ENCODE results near the gene GBP6. TPM values are rescaled to one million over a fixed set of nuclear protein-coding genes. Genes with fewer than 3 reads are reported as not detected.
"Not testable (repeated sequence)": the region's sequence is repeated elsewhere in the genome, so short reads cannot be mapped to it uniquely, and the experiment has no call there.

The GBP6 gene
- total RNA-seq, 1 donor from 2014 or later, result not detected

GRCh38 chr1:89429062-89429461 lies 65.2 kb downstream of the GBP6 start:
- Histone ChIP-seq H3K27me3 (no peaks in the 10 kb centered on the region), H3K4me3 (no peak overlapping the region), H3K27ac (no peak overlapping the region), H3K36me3 (no peaks in the 10 kb centered on the region), H3K9me3 (no peaks in the 10 kb centered on the region), H3K4me1 (no peaks in the 10 kb centered on the region)
- no peak for TF ChIP-seq CTCF (IDR thresholded peaks at IDR 0.05)
- intact Hi-C loops (cut with DNase I), result no loop called here
- DNase-seq (ENCODE audit: low spot score in 2 of 2), result no peak

GRCh38 chr1:89429681-89430080 lies 65.8 kb downstream of the GBP6 start:
- H3K9me3 ChIP-seq; H3K27me3 ChIP-seq; H3K27ac ChIP-seq; DNase-seq (ENCODE audit: low spot score in 2 of 2); H3K36me3 ChIP-seq; H3K4me1 ChIP-seq; intact Hi-C loops (cut with DNase I); H3K4me3 ChIP-seq: not testable (repeated sequence)

- no peak for DNase-seq (ENCODE audit: low spot score in 2 of 2)
- Histone ChIP-seq H3K27me3 (no peaks in the 10 kb centered on the region), H3K4me3 (no peak overlapping the region), H3K36me3 (no peaks in the 10 kb centered on the region), H3K4me1 (no peaks in the 10 kb centered on the region), H3K27ac (no peak overlapping the region), H3K9me3 (peaks cover 0 to 9% of the 10 kb centered on the region in 2 donors)
- intact Hi-C loops (cut with DNase I), result no loop called here
- TF ChIP-seq CTCF (IDR thresholded peaks at IDR 0.05), result no peak
Measured at GRCh38 chr1:89433421-89433820, 69.6 kb downstream of the GBP6 start.

GRCh38 chr1:89434058-89434780 lies 70.4 kb downstream of the GBP6 start:
- H3K4me1 ChIP-seq; H3K36me3 ChIP-seq; H3K4me3 ChIP-seq; intact Hi-C loops (cut with DNase I); H3K27me3 ChIP-seq; DNase-seq (ENCODE audit: low spot score in 2 of 2); H3K27ac ChIP-seq: not testable (repeated sequence)
- peaks cover 0 to 10% of the 10 kb centered on the region in 2 donors for H3K9me3 ChIP-seq

Other genes with a start within 250 kb of the GBP6 start
- gene GBP2, start 237.9 kb upstream of the GBP6 start, total RNA-seq, result 72.9 TPM
- gene GBP7, start 188.1 kb upstream of the GBP6 start, total RNA-seq, result not detected
- gene GBP4, start 165.1 kb upstream of the GBP6 start, total RNA-seq, result 6.6 TPM
- gene GBP5, start 91.2 kb upstream of the GBP6 start, total RNA-seq, result not detected
- gene LRRC8B, start 160.8 kb downstream of the GBP6 start, total RNA-seq, result 4.2 TPM

Data from ascending aorta (tissue), 2 donors.